ENCODE results near the gene ROR1.

The ROR1 gene

DNA sequence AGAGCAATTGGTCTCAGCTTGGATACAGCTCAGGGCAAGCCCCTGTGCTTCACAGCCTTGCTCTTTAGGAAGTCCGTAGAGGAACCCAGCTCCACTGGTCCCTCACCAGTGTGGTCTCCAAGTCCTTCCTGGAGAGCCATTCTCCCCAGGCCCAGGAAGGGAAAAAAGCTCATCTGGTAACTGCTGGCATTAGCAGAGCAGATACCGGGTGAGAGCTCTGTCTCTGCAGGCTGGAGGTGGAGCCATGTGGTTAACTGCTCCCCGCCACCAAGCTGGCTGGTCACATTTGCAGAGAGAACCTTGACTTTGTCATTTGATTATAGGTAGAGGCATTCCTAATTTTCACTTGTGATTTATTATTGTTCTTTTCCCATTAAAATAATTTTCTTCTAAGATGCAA, 169.6 kb downstream of the ROR1 start:
- DNase-seq, result no peak

DNA sequence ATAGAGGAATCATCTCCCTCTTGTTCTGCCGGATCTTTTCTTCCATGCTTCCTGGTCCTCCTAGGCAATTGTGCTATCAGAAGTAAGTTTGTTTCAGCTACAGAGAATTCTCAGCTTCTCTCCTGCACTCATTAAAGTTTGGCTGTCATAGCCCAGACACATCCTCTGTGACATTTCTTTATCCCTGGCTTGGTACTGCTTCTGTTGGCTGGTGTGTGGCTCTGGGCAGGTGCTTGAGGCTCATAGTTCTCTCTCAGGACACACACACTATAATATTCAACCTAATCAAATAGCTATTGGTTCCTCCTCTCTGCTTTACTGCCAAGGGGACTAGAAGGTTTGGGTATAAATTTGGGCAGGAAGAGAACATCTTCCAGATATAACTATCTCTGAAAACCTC, 172.1 kb downstream of the ROR1 start:
- no peak for DNase-seq

DNA sequence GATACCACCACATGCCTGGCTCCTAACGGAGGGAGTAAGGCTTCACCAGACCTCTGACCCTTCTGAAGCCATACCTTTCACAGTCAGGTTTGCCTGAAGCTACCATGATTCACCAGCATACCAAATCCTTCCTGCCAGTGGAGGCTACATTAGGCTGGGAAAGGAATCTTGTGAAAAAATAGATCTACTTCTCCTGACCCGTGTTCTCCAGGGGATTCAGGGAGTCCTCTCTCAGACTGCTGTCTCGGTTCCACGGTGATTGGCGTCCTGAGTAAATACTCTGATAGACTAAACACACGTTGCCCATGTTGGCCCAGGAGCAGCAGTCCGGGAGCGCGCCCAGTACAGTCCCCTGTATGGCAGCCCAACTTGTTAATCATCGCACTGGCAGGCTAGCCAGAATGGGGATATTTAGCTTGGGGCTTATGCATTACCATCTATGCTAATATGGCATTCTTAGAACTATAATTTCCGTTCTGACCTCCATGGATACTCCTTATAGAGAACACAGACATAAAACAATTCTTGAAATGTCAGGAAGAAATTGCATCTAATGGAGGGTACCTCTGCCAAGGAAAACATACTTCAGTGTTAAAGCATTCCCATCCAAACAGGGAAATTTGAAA, 173.2 kb downstream of the ROR1 start:
- DNase-seq, result no peak

DNA sequence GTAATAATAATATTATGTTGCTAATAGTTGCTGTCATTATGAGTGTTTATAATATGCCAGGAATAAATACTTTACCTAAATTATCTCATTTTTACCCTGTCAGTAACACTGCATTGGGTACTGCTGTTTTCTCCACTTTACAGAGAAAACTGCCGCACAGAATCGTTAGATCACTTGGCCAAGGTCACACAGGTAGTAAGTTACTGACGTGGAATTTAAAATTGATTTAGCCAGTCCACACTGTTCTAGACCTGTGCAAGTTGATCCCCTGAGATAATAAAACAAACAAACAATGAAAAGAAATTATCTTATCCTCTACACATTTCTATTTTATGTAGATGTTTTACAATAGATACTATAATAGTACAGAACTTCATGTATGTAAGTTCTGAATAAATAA, 174.1 kb downstream of the ROR1 start:
- no peak for DNase-seq

DNA sequence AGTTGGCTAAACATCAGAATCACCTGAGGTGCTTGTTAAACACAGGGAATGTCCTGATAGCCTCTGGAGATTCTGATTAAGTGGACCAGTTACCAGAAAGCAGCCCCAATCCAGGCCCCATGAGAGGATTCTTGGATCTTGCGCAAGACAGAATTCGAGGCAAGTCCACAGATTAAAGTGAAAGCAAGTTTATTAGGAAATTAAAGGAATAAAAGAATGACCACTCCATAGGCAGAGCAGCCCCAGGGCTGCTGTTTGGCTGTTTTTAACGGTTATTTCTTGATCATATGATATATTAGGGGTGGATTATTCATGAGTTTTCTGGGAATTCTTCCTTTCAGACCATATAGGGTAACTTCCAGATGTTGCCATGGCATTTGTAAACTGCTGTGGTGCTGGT, 176.2 kb downstream of the ROR1 start:
- DNase-seq, result no peak

DNA sequence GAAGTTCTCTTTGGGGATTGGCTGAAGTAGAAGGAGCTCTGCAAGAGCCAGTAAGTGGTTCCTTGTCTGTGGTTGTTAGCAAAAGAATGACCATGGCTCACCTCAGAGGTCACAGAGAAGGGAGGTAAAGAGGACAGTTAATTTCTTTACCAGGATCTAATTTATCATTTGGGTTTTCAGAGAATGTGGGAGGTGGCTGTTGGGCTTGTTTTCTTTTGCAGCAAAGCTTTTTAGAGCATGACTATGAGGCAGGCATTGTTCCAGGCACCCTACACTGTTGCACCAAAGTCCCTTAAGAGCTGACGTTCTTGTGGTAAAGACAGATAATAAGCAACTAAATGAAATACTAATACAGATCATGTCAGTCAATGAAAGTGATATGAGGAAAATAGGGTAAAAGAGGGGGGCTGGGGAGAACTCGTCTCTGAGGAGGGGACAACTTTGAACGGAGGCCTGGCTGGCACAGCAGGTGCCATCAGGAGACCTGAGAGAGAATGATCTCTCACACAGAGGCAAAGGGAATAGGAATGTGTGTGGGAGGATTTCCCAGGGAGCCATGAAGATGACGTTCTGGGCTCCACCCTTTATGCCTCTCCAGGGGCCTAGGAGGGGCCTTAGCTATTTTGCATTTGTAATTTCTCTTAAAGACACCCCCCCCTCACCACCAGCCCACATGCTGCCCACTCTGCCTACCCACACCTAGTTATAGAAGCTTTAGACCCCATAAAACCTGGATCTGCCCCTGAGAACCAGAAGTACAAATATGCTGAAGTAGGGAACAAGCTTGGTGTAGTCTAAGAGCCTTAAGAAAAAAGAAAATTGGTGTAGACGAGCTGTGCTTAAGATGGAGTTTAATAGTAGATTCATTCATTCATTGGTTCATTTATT, 177.5 kb downstream of the ROR1 start:
- no peak for DNase-seq

DNA sequence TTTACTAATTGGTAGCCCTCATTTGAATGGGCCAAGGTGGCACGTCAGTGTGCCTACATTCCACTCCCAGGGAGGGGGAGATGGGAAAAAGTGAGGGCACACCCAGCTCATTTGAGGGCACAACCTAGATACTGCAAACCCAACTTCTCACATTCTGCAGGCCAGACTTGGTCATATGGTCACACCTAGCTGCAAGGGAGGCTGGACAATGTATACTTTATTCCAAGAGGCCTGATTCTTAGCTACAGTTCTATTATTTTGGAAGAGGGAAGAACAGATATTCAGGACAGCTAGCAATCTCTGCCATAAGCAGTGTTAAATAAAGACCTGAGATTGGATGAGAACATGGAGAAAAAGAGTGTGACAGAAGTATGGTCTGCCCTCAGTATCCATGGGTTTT, 180.4 kb downstream of the ROR1 start:
- no peak for DNase-seq

DNA sequence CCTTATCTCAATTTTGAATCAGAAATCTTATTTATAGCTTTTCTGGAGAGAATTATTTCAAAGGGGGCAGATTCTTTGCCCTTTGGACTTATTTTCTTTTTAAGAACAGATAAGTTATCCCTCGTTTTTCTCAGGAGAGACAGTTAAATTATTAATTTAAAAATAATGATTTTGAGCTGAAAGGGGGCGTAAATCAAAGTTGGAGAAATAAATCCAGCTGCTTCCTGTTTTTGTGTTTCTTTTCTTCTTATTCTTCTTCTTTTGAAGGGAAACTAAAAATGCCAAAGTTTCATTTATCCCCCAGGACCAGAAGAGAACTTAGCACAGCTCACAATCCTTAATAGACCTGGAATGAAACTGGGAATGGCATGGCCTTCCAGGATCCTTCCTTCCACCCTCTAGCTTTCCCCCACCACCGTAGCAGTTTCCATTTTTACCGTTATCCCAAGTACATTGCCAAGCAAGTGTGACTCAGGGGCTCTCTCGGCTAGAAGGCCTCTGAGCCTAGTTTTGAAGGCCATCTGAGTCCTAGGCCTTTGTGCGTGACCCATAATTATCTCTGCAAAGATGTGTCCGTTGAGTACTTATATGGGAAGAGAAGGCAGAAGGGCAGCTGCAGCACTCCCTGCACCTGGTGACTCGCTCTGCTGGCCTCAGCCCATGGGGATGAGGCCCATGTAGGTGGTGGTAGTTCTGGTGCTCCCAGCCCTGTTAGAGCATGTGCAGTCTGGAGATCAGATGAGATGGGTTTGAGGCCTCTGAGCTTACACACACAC, 181.7 kb downstream of the ROR1 start:
- no peak for DNase-seq

DNA sequence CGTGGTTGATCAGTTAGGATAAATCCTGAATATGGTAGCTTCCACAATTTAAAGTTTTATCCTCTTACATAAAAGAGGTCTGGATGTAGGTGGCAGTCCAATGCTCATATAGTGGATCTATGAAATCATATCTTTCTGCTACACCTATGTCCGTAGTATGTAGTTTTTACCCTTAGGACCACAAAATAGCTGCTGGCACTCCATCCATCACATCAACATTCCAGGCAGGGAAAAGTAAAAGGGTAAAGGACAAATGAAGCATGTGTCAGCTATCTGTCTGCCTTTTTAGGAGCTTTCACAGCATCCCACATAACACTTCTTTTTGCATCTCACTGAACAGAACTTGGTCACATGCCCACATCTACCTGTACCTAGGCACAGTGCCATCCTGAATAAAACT, 184.7 kb downstream of the ROR1 start:
- no peak for DNase-seq

DNA sequence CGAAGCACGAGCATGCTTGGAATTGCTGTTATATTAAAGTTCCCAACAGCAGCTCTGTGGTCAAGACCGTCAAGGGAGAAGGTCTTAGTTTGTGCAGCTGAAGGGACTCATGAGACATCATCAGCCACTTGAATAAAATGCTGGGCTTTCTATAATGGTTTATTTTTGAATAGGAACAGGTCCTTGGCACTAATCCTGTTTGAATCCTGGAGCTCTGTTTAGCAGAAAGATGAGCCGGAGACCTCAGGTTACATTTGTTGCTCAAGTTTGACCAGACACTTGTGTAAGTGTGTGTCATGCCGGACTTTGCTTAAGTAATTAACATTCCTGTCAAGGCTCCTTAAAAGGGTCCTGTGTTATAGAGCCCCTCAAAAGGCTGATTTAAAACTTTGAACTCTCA, 186.5 kb downstream of the ROR1 start:
- no peak for DNase-seq

DNA sequence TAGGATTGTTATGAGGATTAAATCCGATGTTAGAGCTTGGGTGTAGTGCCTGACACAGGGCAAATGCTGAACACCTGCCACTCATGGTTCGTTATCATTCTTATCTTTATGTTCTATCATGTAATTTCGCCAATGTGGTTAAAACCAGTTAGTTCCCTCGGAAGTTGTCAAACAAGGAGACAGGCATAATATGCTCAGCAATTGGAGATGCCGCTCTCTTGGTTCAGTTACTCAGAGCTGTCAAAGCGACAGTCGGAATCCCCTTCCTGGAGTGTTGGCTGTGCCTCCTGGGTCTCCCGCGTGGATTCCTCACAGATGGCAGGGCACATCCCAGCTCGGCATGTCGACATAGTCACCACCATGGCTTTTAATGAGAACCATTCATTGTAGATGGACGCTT, 192.2 kb downstream of the ROR1 start:
- no peak for DNase-seq

DNA sequence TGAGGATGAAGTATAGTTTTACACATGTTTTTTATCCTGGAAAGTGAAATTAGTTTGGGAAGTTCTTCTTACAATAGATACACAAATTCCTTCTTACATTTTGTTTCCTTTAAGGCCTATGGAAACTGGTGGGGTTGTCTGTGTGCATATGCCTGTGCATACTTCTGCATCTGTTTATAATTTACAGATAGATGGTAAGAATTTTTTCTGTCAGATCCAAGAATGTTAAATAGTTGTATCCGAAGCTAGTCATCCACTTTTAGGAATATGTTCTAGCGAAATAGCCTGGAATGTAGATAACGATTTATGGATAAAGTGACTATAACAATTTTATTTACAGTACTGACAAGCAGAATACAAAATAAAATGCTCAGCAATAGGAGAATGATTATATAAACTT, 194.1 kb downstream of the ROR1 start:
- no peak for DNase-seq

DNA sequence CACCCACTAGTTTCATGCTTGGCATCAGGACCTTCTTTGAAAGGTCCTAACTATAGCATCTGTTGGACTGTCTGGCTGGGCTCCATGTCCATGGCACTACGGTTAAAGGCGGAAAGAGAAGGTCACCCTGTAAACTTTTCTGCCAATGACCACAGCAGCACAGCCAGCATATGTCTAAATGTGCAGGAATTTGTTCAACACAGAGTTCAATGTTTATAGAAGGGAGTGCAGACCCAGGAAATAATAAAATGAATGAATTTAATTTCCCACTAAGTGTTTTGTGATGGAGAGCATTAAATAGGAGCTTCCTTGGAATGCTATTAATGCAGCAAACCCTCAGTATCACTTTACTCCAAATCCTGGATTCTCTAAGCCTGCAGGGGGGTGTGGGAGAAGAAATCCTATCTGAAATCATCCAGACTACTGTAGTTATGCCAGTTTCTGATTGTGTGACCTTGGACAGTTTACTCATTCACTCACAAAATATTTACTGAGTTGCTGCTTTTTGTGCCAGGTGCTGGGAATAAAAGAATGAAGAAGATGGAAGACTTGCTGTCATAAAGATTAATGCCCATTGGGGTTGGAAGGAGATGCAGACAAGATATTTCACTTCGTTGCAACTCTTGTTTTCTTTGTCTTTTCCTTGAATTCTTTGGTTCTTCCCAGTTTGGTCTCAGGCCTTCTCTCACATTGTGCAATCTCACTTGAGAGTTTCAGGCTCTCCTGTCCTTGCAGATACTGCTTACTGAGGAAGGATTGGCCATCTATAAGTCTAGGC, 195.0 kb downstream of the ROR1 start:
- DNase-seq, result no peak

DNA sequence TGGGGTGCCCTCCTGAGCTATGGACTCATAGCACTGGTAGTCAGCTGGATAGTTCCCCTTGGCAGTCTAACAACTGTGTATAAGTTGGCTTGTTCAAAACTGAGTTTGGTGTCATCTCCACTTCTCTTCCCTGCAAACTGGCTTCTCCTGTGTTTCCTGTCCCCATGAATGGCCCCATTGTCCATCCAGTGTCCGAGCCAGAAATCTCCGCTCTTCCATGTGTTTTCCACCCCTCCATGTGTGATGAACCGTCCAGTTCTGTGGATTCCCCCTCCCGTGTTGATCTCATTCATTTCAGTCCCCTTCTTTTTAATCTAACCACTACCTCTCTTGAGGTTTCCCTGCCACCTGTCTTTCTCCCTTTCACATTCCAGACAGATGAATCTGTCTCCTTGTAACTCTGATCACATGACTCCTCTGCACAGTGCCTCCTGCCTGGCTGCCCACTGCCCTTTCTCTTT, 195.7 kb downstream of the ROR1 start:
- DNase-seq, result no peak

DNA sequence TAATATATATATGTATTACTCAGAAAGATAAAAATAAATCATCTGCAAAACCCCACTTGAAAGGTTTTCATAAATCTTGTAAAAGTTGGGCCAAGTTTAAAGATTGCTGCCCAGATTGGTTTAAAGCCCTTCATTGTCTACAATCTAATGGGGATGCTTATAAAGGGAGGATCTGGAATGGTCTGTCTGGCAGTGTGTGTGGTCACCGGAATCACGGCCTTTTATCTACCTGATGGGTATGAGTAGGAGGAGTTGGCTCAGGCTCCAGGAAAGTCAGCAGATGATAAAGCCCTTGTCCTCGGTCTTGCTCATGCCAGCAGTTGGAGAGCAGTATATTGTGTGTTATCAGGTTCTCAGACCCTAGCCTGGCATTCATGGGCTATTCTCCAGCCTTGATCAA, 197.7 kb downstream of the ROR1 start:
- no peak for DNase-seq

DNA sequence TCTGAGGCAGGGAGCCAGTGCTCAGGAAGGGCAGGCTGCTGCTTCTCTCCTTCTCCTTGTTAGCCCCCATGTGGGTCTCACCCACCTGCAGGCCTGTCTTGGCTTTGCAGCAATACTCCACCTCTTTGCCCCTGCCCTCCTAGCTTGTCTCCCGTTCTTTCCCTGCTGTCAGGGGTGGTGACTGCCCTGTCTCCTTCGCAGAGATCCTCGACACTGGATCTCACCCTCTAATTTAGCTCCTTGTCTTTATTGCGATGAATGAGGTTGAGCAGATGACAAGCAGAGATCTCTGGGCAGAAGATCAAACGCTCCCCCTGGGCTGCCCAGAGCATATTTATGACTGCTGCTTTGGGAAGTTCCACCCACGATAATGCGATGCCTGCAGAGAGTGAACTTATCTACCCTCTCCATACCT, 199.2 kb downstream of the ROR1 start:
- no peak for DNase-seq

DNA sequence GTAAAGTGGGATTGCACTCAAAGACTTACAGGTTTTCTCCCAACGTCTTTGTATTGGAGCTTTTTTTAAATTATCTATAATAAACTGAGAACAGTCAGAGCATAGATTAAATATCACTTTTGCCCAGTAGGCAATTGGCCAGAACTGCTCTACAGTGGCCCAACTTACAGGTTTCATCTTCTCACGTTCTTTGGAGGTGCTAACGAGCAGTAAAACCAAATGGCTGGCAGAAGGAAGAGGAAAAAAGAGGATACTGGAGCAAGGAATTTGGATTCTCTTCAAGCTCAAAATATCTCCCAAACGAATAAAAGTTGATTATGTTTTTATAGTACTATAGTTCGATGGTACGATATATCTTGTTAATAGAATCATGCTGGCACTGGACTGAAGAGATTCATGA, 201.1 kb downstream of the ROR1 start:
- DNase-seq, result no peak

DNA sequence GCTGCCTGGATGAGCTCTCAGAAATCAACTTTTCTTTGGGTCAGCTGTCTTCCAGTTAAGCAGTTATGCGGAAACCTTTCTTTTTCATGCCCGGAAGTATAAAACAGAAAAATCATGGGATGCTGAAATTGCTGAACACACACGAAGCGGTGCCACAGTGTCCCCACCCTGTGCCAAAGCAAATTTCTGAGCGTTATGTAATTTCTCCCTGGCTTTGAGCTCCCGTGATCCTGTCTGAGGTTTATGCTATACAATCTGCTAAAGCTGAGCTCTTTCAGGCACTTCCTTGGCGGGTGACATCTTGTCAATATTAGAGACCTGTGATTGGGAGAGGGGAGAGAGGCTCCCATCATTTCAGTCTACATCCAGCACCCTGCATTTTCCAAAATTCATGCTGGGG, 201.7 kb downstream of the ROR1 start:
- no peak for DNase-seq

DNA sequence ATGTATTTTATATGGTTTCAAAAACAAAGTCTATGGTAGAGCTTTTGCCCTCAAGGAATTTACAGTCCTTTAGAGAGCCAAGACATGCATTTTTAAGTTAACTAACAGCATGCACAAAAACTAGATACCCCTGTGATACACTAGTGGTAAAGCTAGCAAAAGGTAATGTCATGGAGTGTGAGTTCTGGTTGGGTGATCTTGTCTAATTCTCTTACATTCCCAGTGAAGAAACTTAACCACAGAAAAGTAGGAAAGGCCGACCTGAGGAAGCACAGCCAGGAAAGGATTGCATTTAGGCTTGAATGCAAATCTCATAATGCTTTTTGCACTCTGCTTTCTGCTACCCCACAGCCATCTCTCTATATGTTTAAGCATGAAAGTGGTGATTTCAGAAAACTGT, 202.2 kb downstream of the ROR1 start:
- DNase-seq, result no peak

DNA sequence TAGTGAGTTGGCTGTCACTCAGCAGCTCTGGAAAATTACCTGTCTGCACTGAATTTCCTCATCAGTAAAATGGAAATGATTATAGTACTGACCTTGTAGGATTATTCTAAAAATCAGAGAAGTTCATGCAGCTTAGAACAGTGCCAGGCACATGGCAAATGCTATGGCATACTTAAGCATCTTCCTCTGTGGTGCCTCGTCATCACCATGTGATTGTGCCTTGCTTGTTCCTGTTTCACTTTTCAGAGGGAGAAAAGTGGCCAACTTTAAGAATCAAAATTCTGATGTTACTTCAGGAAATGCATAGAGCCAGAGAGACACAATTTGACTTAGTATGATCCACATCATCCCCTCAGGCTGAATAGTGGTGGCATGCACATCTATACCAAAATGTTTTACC, 203.6 kb downstream of the ROR1 start:
- DNase-seq, result no peak

DNA sequence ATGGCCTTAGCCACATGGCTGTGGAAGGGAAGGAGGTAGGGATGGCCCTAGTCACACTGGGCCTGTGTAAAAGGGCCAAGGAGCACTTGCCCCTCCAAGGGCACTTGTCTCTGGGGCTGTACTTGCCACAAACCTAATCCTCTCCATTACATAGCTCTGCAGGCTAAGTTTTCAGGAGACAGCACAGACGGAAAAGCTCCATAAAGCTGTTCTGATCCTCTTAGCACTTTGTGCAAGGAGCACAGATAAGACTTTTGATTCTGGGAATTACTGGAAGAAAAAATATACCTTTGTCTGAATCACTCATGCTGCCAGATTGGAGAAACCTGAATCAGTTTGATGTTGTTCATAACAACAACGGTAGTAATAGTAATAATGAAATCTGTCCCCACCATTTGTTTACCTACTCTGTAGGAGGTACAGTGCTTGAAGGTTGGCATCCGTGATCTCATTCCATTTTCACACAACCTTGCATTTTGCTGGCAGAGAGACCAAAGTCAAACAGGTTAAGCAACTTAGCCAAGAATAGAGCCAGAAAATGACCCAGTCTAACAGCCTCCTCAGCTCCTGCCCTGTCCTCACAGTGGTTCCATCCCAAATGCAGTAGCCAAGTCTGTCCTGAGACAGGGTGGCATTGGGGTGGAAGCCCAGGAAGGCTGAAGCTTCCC, 207.1 kb downstream of the ROR1 start:
- DNase-seq, result no peak

DNA sequence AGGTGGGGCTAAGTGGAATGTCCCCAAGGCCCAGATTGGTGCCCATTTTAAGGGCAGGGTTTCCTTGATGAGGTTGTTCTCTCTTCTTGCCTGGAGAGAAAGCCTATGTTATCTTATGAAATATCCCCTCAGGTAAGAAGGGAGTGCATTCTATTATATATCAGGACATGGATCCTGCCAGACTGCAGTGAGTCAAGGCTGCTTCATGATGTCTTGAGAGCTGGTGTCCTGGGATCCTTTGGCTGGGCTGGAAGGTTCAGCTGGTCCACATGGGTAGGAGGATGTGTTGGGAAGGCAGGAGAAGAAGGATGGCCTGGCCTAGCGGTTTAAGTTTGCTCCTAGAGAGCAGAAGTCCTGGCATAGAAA, 207.6 kb downstream of the ROR1 start:
- DNase-seq, result no peak

DNA sequence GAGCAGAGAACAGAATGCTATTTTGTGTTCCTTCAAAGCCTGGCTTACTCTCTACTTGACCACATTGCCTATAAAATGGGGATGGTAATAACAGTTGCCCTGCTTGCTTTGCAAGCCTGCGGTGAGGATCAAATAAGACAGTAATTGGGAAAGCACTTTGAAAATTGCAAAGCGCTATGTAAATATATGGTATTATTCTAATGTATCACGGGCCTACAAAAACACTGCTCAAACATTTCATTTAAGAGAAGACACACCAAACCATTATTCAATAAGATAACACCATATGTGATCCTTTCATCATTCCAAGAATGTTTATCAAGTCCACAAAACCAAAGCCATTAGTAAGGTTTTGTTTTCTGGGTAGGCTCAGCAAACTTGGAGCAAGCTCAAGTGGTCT, 208.4 kb downstream of the ROR1 start:
- no peak for DNase-seq

Measured in activated effector memory CD4-positive, alpha-beta T cell treated with anti-CD3 and anti-CD28 coated beads, Interleukin-2, amount 50 U/mL, for 16 hours (primary cell).